Non-pigmented ciliary epithelial cell (primary cell): ENCODE results near the gene GPR161.

ENCODE experiments used
- DNase-seq: peaks from one replicate; pipeline ENCODE4 v3.0.0-alpha.2; 2010; ENCODE audit warnings: low read depth

Gene GPR161

DNA sequence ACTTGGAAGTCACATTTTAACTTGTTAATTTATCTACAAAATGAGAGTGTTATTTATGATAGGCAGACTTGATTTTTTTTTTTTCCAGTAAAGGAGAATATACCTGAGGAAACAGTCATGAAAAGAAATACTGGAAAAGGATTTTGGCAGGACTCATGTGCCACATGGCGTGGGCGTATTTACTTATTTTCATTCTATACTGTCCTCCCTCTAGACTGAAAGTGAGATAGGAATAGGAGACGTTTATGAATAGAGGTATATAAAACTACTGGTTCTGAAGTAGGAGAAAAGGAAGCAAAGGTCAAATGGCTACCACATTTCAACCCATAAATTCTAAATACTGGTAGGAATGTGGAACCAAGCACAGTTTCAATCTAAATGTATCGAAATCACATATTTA, 105.1 kb downstream of the GPR161 start:
- DNase-seq: no peak

DNA sequence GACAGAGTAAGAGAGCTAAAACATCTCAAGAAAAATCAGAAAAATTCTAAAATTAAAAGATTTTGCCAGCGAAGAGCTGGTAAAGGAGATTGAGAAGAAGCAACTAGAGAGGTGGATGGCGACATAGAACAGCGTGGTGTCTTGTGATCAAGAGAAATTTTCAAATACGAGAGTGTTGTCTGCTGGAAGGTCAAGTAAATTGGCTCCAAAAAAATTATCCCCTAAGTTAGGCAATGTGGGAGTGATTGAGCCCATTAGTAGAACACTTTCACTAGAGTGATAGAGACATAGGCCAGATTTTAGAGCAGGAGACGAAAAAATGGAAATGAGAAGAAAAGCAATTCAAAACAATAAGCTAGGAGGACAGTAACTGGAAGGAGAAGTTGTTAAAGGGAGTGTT, 105.5 kb downstream of the GPR161 start:
- DNase-seq: no peak
